ENCODE data around the gene VIL1. TPM values are rescaled to one million over a fixed set of nuclear protein-coding genes. Genes with fewer than 3 reads are reported as not detected.
A peak's percentile ranks its signal among the peaks of the same experiment; 100 is the strongest.

Gene VIL1
- total and polyA plus RNA-seq, 2 of the 13 experiments (the other 11 are each of a cell fraction or from before 2014, with no cell fraction given), result 287 to 301 TPM

DNA sequence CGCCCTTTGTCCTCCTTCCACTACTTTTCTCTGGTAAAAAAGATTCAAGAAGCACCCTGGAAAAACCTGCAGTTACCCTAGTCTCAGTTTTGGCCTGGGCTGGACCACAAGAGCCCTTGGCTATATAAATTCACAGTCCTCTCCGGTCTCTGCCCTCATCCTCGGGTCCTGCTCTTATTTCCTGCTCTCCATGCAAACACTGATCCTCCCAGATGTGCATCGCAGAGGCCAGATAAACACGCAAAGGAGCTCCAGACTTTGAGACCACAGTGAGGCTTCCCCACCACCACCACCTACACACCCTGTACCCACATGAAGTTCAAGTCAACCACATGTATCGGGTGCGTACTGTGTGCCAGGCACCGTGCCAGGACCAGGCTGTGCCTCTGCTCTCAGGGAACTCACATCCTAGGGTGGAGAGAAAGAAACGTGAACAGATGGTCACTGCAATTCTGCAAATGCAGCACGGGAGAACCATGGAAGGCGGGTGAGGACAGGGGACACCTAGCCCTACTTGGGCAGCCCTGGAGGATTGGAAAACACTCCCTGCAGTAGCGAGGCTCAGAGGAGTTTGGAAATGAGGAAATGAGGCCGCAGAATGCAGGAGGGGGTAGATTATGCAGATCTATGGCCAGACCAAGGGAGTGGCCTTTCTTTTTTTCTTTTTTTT is 11.8 kb upstream of the VIL1 start (continued):
- no peak for TF ChIP-seq SIN3B (IDR thresholded peaks at IDR 0.05; ENCODE audit: low read length)
- TF ChIP-seq KLF9 (CRISPR knock-in tag; IDR thresholded peaks at IDR 0.05; ENCODE audit: low read depth), result no peak
- TF ChIP-seq MTA3 (CRISPR knock-in tag; IDR thresholded peaks at IDR 0.05), result no peak
- TF ChIP-seq PHF8 (CRISPR knock-in tag; IDR thresholded peaks at IDR 0.05), result no peak
- TF ChIP-seq, protein P1, sequence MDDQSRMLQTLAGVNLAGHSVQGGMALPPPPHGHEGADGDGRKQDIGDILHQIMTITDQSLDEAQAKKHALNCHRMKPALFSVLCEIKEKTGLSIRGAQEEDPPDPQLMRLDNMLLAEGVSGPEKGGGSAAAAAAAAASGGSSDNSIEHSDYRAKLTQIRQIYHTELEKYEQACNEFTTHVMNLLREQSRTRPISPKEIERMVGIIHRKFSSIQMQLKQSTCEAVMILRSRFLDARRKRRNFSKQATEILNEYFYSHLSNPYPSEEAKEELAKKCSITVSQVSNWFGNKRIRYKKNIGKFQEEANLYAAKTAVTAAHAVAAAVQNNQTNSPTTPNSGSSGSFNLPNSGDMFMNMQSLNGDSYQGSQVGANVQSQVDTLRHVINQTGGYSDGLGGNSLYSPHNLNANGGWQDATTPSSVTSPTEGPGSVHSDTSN (CRISPR knock-in tag; IDR thresholded peaks at IDR 0.05; ENCODE audit: borderline replicate concordance), result no peak
- TF ChIP-seq SNRNP70 (IDR thresholded peaks at IDR 0.05; ENCODE audit: low read depth, low read length), result no peak
- TF ChIP-seq PHF21A (CRISPR knock-in tag; IDR thresholded peaks at IDR 0.05), result no peak
- TF ChIP-seq ZNF558 (CRISPR knock-in tag; IDR thresholded peaks at IDR 0.05; ENCODE audit: borderline replicate concordance), result no peak
- no peak for TF ChIP-seq ZNF850 (CRISPR knock-in tag; conservative IDR thresholded peaks at IDR 0.05)
- no peak for TF ChIP-seq SNAPC2 (CRISPR knock-in tag; IDR thresholded peaks at IDR 0.05)
- TF ChIP-seq ZNF350 (CRISPR knock-in tag; IDR thresholded peaks at IDR 0.05; ENCODE audit: borderline replicate concordance, low read depth), result peak; percentile 34; the same call in 1 of the 2 replicates
- TF ChIP-seq ZFP37 (CRISPR knock-in tag; IDR thresholded peaks at IDR 0.05; ENCODE audit: borderline replicate concordance), result 0 out of 2 replicates have a peak, but pooled peaks have one; percentile 42
- no peak for TF ChIP-seq ZNF510 (CRISPR knock-in tag; IDR thresholded peaks at IDR 0.05; ENCODE audit: low read depth)
- no peak for TF ChIP-seq TBX3 (IDR thresholded peaks at IDR 0.05; ENCODE audit: borderline replicate concordance)
- TF ChIP-seq ZNF30 (CRISPR knock-in tag; IDR thresholded peaks at IDR 0.05), result no peak
- TF ChIP-seq ZBTB10 (CRISPR knock-in tag; IDR thresholded peaks at IDR 0.05; ENCODE audit: borderline replicate concordance), result no peak
- TF ChIP-seq, protein P2, sequence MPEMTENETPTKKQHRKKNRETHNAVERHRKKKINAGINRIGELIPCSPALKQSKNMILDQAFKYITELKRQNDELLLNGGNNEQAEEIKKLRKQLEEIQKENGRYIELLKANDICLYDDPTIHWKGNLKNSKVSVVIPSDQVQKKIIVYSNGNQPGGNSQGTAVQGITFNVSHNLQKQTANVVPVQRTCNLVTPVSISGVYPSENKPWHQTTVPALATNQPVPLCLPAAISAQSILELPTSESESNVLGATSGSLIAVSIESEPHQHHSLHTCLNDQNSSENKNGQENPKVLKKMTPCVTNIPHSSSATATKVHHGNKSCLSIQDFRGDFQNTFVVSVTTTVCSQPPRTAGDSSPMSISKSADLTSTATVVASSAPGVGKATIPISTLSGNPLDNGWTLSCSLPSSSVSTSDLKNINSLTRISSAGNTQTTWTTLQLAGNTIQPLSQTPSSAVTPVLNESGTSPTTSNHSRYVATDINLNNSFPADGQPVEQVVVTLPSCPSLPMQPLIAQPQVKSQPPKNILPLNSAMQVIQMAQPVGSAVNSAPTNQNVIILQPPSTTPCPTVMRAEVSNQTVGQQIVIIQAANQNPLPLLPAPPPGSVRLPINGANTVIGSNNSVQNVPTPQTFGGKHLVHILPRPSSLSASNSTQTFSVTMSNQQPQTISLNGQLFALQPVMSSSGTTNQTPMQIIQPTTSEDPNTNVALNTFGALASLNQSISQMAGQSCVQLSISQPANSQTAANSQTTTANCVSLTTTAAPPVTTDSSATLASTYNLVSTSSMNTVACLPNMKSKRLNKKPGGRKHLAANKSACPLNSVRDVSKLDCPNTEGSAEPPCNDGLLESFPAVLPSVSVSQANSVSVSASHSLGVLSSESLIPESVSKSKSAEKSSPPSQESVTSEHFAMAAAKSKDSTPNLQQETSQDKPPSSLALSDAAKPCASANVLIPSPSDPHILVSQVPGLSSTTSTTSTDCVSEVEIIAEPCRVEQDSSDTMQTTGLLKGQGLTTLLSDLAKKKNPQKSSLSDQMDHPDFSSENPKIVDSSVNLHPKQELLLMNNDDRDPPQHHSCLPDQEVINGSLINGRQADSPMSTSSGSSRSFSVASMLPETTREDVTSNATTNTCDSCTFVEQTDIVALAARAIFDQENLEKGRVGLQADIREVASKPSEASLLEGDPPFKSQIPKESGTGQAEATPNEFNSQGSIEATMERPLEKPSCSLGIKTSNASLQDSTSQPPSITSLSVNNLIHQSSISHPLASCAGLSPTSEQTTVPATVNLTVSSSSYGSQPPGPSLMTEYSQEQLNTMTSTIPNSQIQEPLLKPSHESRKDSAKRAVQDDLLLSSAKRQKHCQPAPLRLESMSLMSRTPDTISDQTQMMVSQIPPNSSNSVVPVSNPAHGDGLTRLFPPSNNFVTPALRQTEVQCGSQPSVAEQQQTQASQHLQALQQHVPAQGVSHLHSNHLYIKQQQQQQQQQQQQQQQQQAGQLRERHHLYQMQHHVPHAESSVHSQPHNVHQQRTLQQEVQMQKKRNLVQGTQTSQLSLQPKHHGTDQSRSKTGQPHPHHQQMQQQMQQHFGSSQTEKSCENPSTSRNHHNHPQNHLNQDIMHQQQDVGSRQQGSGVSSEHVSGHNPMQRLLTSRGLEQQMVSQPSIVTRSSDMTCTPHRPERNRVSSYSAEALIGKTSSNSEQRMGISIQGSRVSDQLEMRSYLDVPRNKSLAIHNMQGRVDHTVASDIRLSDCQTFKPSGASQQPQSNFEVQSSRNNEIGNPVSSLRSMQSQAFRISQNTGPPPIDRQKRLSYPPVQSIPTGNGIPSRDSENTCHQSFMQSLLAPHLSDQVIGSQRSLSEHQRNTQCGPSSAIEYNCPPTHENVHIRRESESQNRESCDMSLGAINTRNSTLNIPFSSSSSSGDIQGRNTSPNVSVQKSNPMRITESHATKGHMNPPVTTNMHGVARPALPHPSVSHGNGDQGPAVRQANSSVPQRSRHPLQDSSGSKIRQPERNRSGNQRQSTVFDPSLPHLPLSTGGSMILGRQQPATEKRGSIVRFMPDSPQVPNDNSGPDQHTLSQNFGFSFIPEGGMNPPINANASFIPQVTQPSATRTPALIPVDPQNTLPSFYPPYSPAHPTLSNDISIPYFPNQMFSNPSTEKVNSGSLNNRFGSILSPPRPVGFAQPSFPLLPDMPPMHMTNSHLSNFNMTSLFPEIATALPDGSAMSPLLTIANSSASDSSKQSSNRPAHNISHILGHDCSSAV (CRISPR knock-in tag; IDR thresholded peaks at IDR 0.05; ENCODE audit: borderline replicate concordance), result no peak; the same call in 1 of the 2 replicates
- TF ChIP-seq ATAD3A (CRISPR knock-in tag; IDR thresholded peaks at IDR 0.05), result no peak

Data from HepG2 (cell line).